Bronchial epithelial cell (primary cell): Measurements from ENCODE around the gene OSBPL8. TPM values are rescaled to one million over a fixed set of nuclear protein-coding genes. Genes with fewer than 3 reads are reported as not detected.
"Not testable (repeated sequence)": the region's sequence is repeated elsewhere in the genome, so short reads cannot be mapped to it uniquely, and the experiment has no call there.

ENCODE experiments used
- DNase-seq: peaks from one replicate; pipeline ENCODE4 v3.0.0-alpha.2; 2010; ENCODE audit warnings: low read depth
- FAIRE-seq: peaks from 2 replicates; lab custom pipeline; 2011; peaks lifted over from hg19 to GRCh38; lab: Jason Lieb, UNC
- H3K27me3 ChIP-seq: 2 replicates; pipeline ENCODE4 v1.5.1; 2011; ENCODE audit warnings: low read length; ENCODE audit not compliant: control insufficient read depth, insufficient read depth
- H3K36me3 ChIP-seq: 2 replicates; pipeline ENCODE4 v1.5.1; 2011; ENCODE audit warnings: low read length; ENCODE audit not compliant: control insufficient read depth, insufficient read depth
- H3K4me3 ChIP-seq: 2 replicates; pipeline ENCODE4 v1.5.1; 2011; ENCODE audit warnings: mild to moderate bottlenecking, low read depth, low read length, control low read depth
- total RNA-seq: library from RNA; depleted of rRNA; stranded (reverse); fragments of >200 nt; gene quantifications from 2 replicates; pipeline ENCODE4 v1.2.1, GENCODE V29; 2014
- TF ChIP-seq, protein P1 (sequence below): IDR thresholded peaks from 2 replicates; pipeline ENCODE4 v1.5.1; 2011; ENCODE audit warnings: mild to moderate bottlenecking, moderate library complexity, low read length, control low read depth, inconsistent platforms; ENCODE audit not compliant: insufficient read depth, severe bottlenecking

Gene OSBPL8
- total RNA-seq, 1 donor from 2014 or later = 63.7 TPM

DNA sequence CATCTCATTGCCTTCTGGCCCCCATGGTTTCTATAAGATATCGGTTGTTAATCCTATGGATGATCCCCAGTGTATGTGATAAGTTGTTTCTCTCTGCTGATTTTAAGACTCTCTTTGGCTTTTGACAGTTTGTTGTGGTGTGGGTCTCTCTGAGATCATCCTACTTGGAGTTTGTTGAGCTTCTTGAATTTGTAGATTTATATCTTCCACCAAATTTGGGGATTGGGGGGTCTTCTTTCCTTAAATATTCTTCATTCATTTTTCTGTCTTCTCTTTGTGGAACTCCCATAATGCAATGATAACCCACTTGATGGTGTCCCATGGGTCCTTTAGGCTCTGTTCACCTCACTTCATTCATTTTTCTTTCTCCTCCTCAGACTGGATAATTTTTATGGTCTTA lies 191.3 kb downstream of the OSBPL8 start:
- H3K4me3 ChIP-seq = no peak overlapping the region
- peaks cover 2% of the 10 kb centered on the region for H3K36me3 ChIP-seq
- no peaks in the 10 kb centered on the region for H3K27me3 ChIP-seq
- DNase-seq (no peak), FAIRE-seq (no peak)
- TF ChIP-seq, protein P1, sequence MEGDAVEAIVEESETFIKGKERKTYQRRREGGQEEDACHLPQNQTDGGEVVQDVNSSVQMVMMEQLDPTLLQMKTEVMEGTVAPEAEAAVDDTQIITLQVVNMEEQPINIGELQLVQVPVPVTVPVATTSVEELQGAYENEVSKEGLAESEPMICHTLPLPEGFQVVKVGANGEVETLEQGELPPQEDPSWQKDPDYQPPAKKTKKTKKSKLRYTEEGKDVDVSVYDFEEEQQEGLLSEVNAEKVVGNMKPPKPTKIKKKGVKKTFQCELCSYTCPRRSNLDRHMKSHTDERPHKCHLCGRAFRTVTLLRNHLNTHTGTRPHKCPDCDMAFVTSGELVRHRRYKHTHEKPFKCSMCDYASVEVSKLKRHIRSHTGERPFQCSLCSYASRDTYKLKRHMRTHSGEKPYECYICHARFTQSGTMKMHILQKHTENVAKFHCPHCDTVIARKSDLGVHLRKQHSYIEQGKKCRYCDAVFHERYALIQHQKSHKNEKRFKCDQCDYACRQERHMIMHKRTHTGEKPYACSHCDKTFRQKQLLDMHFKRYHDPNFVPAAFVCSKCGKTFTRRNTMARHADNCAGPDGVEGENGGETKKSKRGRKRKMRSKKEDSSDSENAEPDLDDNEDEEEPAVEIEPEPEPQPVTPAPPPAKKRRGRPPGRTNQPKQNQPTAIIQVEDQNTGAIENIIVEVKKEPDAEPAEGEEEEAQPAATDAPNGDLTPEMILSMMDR = no peak

DNA sequence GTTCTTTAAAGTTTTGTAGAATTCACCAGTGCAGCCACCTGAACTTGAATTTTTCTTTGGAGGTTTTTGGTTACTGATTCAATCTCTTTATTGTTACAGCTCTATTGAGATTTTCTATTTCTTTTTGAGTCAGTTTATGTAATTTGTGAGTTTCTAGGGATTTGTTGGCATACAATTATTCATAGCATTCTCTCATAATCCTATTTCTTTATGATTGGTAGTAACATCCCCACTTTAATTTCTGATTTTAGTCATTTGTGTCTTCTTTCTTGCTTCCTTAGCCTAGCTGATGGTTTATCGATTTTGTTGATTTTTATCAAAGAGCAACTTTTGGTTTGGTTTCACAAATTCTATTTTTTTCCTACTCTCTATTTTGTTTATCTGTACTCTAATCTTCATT lies 193.4 kb downstream of the OSBPL8 start:
- H3K36me3 ChIP-seq = peaks cover 2% of the 10 kb centered on the region
- FAIRE-seq (no peak), DNase-seq (no peak)
- TF ChIP-seq, protein P1 = no peak
- H3K27me3 ChIP-seq = no peaks in the 10 kb centered on the region
- H3K4me3 ChIP-seq = no peak overlapping the region

DNA sequence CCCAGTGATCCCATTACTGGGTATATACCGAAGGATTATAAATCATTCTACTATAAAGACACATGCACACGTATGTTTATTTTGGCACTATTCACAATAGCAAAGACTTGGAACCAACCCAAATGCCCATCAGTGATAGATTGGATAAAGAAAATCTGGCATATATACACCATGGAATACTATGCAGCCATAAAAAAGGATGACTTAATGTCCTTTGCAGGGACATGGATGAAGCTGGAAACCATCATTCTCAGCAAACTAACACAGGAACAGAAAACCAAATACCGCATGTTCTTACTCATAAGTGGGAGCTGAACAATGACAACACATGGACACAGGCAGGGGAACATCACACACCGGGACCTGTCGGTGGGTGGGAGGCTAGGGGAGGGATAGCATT lies 195.4 kb downstream of the OSBPL8 start:
- not testable (repeated sequence) for H3K27me3 ChIP-seq, H3K36me3 ChIP-seq, FAIRE-seq, DNase-seq, H3K4me3 ChIP-seq

DNA sequence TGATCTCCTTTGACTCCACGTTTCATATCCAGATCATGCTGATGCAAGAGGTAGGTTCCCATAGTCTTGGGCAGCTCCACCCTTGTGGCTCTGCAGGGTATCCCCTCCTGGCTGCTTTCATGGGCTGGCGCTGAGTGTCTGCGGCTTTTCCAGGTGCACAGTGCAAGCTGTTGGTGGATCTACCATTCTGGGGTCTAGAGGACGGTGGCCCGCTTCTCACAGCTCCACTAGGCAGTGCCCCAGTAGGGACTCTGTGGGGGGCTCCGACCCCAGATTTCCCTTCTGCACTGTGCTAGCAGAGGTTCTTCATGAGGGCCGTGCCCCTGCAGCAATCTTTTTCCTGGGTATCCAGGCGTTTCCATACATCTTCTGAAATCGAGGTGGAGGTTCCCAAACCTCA lies 199.3 kb downstream of the OSBPL8 start:
- Histone ChIP-seq H3K4me3 (no peak overlapping the region), H3K27me3 (no peaks in the 10 kb centered on the region), H3K36me3 (no peaks in the 10 kb centered on the region)
- TF ChIP-seq, protein P1 = no peak
- FAIRE-seq (no peak), DNase-seq (no peak)

DNA sequence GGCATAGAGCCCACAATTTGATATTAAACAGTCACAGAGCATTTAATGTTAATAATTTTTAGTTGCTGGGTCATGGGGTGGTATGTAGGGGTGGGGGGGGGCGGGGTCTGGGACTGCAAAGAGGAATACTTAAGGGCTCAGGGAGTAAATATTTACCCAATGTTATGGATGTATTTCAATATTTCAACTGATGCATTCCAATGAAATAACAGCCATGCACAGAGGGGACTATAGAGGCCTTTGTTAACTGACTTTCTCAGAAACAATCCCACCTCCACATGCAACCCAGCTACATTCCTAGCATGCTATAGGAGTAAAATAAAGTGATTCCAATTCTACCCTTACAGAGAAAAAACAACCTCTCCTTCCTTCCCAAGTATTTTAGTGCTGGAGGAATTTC lies 203.5 kb downstream of the OSBPL8 start:
- no peak for FAIRE-seq

DNA sequence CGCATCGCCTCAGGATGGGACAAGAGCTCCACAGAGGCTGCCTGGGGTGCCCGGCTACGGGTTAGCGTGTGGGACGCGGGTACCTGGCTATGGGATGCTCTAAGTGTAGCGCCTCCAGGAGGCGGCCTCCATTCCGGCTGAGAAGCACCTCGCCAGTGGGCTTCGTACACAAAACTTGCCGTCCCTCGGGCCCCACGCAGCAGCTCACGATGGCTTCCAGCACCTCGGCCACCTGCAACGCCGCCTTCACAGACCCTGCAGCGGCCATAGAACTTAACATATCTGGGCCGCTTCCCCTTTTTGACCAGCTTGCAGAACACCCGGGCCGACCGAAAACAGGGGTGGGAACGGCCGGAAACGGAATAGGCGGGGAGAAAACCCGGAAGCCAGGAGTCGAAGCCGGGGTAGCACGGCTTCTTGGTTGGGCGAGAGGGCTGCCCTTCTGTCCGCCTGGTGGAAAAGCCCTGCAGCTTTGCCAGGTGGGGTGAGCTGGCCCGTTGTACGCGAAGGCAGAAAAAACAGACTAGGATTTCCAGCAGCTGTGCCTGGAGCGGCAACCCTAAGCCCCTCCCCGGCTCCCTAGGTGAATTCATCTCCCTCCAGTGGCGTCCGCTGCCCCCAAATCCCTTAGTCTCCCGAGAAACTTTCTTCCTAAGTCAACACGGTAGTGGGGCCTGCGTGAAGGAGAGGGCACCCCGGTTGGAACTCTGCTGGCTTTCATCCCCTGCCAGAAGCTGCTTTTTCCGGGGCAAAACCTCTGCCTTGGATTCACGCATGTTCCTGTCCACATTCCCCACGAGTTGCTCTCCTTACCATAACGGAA lies 211.3 kb downstream of the OSBPL8 start, which contains the start of gene BBS10:
BBS10 (minus strand) TSS at position 337 of the 823 bp plus-strand sequence; CDS start at position 280, 57 bp downstream.
- TF ChIP-seq, protein P1 = peak; percentile 76
- no peak for FAIRE-seq
- Histone ChIP-seq H3K36me3 (no peaks in the 10 kb centered on the region), H3K27me3 (no peaks in the 10 kb centered on the region), H3K4me3 (peak within 1 kb of the TSS; percentile 78)
- peak; percentile 85 for DNase-seq

More for the DNA sequence above, 203.5 kb downstream of the OSBPL8 start:
- no peaks in the 10 kb centered on the region for H3K36me3 ChIP-seq
- no peak overlapping the region for H3K4me3 ChIP-seq
- TF ChIP-seq, protein P1 = no peak
- DNase-seq = no peak
- no peaks in the 10 kb centered on the region for H3K27me3 ChIP-seq
